Measurements from ENCODE around the gene CFAP73.

The CFAP73 gene

GRCh38 chr12:113195598-113195997, 46.1 kb downstream of the CFAP73 start:
- no peak for DNase-seq (ENCODE audit: low spot score)
- no peak for TF ChIP-seq CTCF (IDR thresholded peaks at IDR 0.05; ENCODE audit: extremely low read depth, missing control alignments)

GRCh38 chr12:113196582-113196981, 47.1 kb downstream of the CFAP73 start:
- TF ChIP-seq CTCF (IDR thresholded peaks at IDR 0.05; ENCODE audit: extremely low read depth, missing control alignments), result no peak
- no peak for DNase-seq (ENCODE audit: low spot score)

- peak; percentile 89 for DNase-seq (ENCODE audit: low spot score)
- TF ChIP-seq CTCF (IDR thresholded peaks at IDR 0.05; ENCODE audit: extremely low read depth, missing control alignments), result peak; percentile 38
Measured at GRCh38 chr12:113196990-113197389, 47.5 kb downstream of the CFAP73 start.

GRCh38 chr12:113197518-113198077, 48.1 kb downstream of the CFAP73 start:
- TF ChIP-seq CTCF (IDR thresholded peaks at IDR 0.05; ENCODE audit: extremely low read depth, missing control alignments), result no peak
- DNase-seq (ENCODE audit: low spot score), result no peak

- no peak for DNase-seq (ENCODE audit: low spot score)
Measured at GRCh38 chr12:113198296-113198695, 48.8 kb downstream of the CFAP73 start.

GRCh38 chr12:113200021-113200797, 50.7 kb downstream of the CFAP73 start:
- no peak for TF ChIP-seq CTCF (IDR thresholded peaks at IDR 0.05; ENCODE audit: extremely low read depth, missing control alignments)
- no peak for DNase-seq (ENCODE audit: low spot score)

More at GRCh38 chr12:113198296-113198695, 48.8 kb downstream of the CFAP73 start:
- TF ChIP-seq CTCF (IDR thresholded peaks at IDR 0.05; ENCODE audit: extremely low read depth, missing control alignments), result no peak

All from GM20000 (cell line).